HG03108 (cell line): ENCODE measurements around the gene GPR142.

Experiments
- ATAC-seq: cut with Tn5 transposase; IDR thresholded peaks from one replicate; pipeline ENCODE4 v1.9.1; 2021; ENCODE audit warnings: moderate library complexity; ENCODE audit not compliant: unreplicated experiment

Gene GPR142

DNA sequence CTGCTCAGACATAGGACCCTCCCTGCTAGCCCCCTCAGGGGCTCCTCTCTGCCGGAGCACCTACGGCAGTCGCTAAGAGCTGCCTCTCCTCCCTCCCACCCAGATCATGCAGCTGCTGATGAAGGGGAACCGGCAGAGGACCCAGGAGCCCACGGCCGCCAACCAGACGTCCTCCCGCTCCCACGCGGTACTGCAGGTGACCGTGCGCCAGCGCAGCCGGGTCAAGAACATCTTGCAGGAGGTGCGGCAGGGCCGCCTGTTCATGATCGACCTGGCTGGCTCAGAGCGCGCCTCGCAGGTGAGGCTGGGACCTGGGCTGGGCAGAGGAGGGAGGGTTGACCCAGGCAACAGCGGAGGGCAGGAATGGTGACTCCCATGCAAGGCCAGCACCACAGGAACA is 22.6 kb upstream of the GPR142 start:
- ATAC-seq, result no peak

DNA sequence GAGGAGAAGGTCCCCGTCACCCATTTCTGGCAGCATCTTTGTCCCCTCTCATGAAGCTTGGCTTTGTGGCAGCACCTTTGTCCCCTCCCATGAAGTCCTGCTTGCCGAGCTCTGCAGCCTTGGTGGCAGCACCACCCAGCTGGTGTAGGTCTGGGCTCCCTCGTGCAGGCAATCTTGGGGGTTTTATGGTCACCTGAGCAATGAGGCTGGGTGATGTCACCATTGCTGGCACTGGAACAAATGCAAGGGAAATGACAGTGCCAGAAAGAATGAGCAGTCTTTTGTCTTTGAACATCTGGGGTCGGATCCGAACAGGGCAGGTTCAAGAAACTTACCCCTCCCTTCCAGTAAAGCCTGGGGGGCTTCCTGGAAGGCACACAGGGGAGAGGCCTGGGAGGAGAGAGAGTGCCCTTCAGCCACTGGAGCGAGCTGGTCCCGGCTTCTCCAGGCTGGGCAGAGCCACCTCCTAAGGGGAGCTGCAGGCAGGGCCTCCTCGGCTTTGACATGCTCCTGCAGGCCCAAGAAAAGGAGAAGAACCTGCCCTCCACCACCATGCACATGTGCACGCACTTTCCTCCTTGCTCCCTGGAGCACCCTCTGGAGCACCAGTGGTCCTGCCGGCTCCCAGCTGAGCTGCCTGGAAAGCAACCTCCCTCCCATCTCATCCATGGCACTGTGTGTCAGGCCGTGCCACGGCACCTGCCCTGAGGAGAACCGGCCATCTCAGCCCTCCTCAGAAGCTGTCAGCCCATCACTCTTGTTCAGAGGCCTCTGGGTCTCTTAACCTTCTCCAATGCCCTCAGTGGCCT is 21.7 kb upstream of the GPR142 start:
- no peak for ATAC-seq

DNA sequence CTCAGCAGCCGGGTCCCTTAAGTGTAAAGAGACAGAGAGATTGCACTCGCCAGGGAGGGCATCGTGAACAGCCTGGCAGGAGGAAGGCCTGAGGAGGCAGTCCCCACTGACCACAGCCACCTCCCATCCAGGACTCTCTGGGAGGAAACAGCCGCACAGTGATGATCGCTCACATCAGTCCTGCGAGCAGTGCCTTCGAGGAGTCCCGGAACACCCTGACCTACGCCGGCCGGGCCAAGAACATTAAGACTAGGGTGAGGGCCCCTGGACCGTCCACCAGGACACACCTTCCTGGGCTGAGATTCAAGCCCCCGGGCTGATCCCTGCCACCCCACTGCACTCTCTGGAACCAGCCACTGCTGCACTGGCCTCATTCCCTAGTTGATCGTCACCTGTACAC is 19.7 kb upstream of the GPR142 start:
- ATAC-seq, result no peak

DNA sequence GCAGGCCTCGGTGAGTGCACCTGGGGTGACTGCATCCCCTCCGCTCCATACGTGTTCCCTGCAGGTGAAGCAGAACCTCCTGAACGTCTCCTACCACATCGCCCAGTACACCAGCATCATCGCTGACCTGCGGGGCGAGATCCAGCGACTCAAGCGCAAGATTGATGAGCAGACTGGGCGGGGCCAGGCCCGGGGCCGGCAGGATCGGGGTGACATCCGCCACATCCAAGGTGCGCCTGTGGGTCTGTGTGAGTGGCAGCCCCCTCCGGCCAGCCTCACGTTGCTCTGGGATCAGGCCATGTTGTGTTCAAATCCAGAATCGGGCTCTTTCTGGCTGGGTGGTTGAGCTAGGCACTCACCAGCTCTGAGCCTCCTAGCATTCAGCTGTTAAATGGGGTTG is 18.2 kb upstream of the GPR142 start:
- ATAC-seq, result no peak

DNA sequence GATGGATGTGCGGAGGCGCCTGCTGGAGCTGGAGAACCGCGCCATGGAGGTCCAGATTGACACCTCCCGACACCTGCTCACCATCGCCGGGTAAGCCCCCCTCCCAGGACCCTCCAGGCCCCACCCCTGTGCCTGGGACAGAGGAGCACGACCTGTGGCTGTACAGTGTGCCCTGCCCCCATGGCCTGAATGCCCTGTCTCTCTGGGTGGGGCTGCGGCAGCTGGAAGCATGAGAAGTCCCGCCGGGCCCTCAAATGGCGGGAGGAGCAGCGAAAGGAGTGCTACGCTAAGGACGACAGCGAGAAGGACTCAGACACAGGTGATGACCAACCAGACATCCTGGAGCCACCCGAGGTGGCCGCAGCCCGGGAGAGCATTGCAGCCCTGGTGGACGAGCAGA is 16.8 kb upstream of the GPR142 start:
- no peak for ATAC-seq

DNA sequence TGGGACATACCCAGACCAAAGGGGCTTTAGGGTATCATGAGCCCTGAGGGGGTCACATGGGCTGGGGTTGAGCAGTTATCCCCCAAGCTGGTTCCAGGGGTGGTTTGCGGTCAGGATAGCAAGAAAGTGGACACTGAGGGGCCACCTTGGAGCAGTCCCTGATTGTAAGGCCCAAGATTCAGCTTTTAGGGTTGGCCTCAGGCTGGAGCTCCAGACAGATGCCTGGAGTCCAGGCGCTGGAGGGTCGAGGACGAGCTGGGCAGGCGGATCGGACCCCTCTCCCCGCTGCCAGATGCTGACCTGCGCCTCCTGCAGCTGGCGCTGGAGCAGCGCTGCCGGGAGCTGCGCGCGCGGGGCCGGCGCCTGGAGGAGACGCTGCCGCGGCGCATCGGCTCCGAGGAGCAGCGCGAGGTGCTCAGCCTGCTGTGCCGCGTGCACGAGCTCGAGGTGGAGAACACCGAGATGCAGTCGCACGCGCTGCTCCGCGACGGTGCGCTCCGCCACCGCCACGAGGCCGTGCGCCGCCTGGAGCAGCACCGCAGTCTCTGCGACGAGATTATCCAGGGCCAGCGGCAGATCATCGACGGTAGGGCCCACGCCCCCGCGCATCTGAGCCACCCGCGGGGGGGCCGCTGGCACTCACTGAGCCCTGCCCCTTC is 15.6 kb upstream of the GPR142 start:
- no peak for ATAC-seq

DNA sequence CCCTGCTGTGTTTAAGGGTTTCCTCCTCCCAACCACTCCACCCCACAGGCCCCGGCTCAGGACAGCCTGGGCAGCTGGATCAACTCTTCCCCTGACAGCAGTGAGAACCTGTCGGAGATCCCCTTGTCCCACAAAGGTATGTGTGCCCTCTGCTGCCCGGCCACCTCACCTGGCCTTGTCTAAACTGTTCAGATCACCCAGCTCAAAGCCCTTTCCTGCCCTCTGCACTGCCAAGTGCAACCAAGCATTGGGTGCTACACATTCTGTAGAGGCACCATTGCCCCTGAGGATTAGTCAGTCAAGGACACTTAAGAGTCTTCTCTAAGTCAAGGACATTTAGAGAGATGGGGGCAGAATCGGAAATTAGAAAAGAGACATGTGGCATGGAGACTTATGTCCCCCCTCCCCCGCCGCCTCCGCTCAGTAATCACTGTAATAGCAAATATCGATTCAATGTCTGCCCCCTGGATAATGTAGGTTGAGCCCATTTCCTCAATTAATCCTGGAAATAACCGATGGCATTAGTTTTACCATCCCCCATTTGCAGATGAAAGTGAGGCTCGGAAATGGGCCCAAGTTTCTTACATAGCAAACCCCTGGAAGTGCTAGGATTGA is 13.8 kb upstream of the GPR142 start:
- no peak for ATAC-seq

DNA sequence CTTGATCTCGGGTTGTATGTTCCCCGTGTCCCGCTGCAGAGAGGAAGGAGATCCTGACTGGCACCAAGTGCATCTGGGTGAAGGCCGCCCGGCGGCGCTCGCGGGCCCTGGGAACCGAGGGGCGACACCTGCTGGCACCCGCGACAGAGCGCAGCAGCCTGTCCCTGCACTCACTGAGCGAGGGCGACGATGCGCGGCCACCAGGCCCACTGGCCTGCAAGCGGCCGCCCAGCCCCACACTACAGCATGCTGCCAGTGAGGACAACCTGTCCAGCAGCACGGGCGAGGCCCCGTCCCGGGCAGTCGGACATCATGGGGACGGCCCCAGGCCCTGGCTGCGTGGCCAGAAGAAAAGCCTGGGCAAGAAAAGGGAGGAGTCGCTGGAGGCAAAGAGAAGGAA is 13.2 kb upstream of the GPR142 start:
- ATAC-seq, result no peak

DNA sequence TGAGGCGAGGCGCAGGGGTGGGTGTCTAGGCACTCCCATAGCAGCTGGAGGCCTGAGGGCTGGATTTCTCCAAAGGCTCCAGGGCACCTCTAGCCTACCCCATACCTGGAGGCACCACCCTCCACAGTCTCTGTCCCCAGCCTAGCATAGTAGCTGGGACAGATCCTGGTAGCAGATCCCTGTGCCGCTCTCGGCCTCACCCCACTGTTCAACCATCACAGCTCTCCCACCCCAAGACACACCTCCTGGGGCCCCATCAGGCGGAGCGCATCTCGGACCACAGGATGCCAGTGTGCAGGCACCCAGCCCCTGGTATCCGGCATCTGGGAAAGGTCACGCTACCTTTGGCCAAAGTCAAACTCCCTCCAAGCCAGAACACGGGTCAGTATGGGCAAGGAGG is 12.7 kb upstream of the GPR142 start:
- no peak for ATAC-seq

DNA sequence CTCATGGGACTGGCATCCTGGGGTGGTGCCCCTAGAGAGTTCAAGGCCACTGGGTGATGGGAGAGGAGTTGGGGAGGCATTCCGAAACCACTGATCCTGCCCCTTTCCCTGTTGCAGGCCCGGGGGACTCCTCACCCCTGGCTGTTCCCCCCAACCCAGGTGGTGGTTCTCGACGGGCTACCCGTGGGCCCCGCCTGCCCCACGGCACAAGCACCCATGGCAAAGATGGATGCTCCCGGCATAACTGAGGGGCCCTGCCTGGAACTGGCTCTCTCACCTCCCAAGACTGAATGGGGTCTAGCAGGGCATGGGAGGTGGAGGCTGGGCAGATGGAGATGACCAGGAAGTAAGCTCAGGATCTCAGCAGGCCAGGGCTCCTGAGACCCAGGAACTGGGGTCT is 12.2 kb upstream of the GPR142 start:
- ATAC-seq, result no peak

DNA sequence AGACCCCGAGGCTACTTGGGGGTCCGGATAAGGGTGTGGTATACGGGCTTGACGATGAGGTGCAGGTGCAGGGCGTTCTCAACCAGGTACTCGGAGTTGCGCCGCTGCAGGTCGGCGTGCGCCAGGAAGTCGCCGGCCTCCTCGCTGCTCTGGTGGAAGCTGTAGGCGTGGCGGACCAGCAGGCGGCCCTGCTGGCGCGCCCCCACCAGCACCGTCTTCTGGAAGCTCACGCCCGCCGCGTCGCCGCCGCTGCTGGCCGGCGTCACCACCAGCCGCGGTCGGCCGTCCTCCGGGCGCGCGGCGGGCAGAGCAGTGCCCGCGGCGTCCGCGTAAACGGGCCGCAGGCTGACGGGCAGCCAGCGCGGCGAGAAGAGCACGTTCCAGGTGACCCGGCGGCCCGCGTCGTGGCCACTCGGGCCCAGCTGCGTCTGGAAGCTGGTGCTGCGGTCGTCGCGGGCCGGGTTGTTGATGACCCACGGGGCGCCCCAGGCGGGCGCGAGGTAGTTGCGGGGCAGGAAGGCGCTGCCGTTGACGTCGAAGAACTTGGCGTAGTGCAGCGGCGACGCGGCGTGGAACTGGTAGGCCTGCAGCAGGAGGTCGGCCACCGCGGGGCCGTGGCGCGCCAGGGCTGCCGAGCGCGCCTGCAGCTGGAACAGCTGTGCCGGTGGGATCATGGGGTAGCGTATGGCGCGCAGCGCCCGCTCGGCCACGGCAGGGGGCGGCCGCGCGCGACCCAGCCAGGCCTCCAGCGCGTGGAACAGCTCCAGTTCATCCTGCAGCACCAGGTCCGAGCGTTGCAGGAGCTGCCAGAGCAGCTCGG is 10.4 kb upstream of the GPR142 start:
- no peak for ATAC-seq

DNA sequence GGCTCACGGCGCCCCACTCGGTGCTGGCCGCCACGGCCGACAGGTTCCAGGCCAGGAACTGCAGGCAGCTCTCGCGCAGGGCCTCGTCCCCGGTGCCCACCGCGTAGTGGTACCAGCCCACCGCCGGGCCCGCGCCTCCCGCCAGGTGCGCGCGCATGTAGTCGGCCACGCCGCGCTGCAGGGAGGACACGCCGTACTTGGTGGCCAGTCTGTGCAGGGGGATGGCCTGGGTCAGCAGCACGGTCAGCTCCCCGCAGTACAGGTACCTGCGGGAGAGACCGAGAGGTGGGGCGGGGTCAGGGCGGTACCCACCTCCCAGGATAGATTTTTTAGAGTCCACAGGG is 9.9 kb upstream of the GPR142 start:
- no peak for ATAC-seq

DNA sequence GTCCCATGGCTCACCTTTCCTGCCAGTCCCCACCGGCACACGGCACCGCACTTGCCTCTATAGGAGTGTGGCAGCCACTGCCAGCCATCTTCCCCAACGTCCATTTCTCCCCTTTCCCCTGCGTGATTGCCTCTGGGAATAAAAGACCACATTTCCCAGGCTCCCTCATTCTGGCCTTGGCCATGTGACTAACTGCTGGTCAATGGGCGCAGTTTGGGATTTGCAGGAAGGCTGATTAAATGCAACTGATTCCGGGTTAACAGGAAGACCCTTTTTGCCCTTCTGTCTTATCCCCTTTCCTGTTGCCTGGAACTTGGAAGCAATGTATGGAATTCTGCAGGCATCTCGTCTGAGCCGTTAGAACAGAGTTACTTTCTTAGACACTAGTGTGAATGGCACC is 8.6 kb upstream of the GPR142 start:
- no peak for ATAC-seq

DNA sequence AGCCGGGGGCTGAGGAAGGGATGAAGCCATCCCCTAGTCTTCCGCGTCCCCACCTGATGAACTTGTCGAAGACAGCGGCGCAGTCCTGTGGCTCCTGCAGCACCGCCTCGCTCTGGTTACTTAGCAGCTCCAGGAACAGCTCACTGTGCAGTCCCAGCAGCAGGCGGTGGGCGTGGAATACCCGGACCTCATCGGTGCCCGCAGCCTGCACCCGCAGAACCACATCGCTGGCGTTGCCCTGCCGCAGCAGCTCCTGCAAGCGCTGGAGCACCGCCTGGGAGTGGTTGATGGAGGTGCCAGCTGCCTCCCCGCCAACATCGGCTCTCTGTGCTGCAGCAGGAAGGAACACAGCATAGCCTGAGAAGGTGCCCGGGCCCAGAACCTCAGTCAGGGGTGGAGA is 7.4 kb upstream of the GPR142 start:
- ATAC-seq, result no peak

DNA sequence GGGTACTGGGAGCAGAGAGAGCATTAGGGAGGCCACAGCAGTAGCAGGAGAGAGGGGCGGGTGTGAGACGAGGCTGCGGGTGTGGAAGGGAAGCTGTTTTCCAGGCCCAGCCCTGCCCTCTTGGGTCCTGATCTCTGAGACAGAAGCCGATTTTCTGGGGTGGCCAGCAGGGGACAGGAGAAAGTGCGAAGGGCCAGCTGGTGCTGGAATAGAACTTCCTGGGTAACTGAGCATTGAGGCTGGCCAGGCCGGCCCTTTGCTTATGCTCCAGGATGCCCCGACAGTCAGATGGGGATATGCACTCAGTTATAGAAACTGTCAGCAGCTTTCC is 6.4 kb upstream of the GPR142 start:
- ATAC-seq, result no peak

DNA sequence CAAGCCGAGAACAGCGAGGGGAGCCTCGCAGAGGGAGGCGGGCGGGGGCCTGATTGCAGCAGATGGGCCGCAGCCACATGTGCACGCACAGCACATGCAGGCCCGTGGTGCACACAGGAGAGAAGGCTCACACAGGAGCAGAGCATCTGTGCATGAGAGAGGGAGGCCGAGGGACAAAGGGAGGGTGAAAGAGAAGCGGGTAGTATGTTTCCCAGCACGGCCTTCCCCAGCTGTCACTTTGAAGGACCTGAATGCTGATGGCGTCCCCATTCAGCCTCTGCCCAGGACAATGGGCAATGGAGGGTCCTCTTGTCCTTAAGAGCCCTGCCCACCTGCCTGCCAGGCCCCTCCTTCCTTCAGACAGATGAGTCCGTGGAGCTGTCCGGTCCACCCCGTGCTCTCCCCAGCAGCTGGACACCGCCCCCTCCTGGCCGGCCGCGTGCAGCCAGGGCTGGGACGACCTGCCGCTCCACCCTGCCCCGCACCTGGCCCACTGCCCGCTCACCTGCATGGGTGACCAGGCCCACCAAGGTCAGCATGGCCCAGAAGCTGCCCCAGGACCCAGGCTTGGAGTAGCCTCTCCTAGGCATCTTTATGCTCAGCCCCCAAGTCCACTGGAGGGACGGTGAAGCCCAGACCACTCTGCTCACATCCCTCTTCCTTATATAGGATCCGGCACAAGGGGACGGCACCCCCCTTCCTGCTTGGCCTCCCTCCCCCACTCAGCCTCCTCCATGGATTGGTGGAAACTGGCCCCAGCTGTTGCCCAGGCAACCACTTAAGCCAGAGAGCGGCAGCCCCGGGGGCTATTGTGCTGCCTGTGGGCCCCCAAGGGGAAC is 5.9 kb upstream of the GPR142 start, which contains the start of gene BTBD17:
BTBD17 (minus strand) TSS at position 639 of the 839 bp plus-strand sequence; CDS start at position 590, 49 bp downstream.
- no peak for ATAC-seq

DNA sequence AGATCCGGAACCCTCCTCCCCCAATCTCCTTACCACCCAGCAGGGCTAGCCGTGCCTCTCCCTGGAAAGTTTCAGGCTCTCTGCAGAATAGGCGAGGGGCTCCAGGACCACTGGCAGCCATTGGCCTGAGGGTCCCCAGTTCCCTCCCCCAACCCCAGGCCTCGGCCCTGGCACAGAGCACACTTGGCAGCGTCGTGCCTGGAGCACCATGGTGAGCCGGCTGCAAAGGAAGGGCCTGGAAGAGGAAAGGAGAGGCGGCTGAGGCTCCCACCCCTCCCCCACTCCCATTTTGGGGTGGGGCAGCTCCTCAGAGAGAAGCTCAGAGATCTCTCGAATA is 5.3 kb upstream of the GPR142 start:
- no peak for ATAC-seq

DNA sequence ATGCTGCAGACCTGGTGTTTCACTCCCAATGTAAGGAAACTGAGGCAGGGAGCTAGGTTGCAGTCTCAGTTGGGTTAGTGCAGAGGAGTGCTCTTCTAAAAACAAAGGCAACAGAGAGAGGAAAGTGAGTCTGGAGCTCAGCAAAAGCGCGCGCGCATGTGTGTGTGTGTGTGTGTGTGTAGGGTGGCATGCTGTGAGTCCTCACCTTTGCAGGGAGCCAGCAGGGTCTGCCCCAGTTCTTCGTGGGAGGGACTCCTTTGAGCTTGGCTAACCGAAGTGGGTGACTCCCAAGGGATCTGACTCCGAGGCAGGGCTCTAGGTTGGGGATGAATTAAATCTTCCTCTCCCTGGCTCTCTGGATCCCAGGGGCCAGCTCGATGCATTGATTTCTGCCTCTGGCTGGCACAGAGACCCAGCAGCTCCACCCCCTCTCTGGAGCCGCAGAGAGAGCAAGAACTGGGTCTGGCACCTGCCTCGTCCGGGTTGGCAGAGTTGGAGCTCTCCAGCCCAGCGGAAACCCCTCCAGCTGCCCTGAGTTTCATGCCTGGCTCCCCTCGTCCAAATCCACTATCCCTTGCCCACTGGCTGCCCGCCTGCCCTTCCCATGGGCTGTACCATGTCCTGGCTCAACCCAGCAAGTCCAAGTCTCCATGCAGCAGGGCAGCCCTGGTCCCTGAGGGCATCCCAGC is 4.4 kb upstream of the GPR142 start:
- no peak for ATAC-seq

DNA sequence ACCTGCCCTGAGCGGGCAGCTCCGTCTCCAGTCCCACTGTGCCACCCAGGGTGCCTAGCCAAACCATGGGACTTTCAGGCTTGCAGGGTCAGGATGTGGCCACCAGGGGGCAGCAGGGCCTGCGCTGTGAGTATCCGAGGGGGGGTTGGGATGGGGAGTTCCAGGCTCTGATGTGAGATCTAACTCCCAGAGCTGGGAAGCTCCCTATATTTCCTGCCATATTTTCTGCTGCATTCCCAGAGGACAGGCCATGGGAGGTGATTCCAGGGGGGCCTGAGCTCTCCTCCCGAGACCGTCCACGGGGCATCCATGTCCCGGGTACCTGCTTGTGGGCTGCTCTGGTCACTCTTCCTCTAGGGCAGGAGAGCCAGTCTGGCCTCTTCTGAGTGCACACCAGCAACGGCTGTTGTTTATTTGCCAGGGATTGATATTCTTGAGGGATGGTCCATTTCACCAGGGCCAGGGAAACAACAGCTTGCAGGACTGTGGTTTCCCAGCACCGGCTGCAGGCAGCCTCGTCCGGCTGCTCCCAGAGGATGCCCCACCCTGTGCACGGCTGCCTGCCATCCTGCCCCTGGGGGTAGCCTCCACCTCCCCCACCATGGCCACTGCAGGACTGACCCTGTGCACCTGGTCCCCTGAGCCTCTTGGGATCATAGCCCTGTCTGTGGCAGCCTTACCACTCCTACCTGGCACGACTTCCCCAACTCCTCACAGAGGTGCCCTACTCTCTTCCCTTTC is 1.2 kb downstream of the GPR142 start:
- ATAC-seq, result no peak

DNA sequence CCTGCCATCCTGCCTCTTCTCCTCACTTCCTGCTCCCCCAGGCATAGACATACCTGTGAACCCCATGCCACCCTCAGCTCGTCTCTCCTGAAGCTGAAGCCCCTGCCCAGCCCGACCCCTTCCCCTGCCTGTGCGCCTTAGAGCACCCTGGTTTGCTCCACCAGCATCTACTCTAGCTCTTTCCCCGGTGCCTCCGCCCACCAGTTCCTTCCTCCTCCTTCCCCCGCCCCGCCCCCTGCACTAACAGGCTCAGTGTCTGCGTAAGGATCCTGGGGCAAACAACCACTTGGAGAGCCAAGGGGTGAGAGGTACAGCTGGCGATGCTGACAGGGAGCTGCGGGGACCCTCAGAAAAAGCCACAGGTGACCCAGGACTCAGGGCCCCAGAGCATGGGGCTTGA is 1.9 kb downstream of the GPR142 start:
- no peak for ATAC-seq
